Kidney capillary endothelial cell (primary cell): ENCODE results near the gene STK33.

Experiments used
- DNase-seq: peaks from one replicate; pipeline ENCODE4 v3.0.0-alpha.2; 2018; ENCODE audit warnings: low spot score

The STK33 gene

DNA sequence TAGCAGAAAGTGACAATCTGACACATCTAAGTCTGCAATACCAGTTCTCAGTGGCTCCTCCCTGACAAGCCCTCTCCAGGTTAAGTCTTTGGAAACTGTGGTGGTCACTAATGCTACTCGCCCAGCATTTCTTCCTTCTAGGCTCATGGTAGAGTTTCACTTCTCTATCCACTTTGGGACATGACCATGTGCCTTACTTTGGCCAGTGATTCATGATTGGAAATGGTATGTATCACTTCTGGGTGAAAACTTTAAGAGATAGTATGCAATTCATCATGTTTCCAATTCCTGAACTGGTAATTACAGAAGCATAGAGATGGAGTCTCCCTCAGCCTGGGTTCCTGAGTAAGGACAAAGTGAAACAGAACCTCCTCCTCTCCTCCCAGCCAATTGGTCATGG is 178.8 kb downstream of the STK33 start:
- no peak for DNase-seq

DNA sequence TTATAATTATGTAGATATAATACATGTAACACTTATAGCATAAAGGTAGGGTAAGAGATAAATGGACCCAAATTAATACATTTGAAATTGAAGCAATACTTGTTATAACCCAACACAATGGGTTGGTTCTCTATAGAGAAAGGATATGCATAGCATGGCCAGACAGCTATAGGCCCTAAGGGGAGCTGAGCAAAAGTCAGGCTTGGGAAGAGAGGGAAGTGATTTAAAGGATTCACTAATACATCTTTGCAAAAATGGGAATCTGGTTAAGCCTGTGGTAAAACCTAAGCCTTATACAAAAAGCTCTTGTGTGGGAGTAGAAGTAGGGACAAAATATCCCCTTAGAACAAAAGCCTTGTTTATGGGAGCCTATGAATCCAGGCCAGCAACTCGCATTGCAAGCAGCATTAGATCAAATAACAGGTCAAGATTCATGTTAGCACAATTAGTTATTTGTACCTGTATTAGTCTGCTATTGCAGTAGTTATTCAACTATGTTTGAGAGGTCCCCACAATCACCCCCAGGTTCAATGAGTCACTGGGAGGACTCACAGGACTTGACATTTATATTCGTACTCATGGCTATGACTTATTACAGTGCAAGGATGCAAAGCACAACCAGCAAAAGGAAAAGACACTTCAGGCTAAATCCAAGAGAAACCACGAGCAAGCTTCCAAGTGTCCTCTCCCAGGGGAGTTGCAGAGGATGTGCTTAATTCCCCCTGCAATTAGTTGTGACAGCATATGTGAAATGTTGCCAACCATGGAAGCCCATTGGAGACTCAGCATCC is 185.7 kb downstream of the STK33 start:
- no peak for DNase-seq

DNA sequence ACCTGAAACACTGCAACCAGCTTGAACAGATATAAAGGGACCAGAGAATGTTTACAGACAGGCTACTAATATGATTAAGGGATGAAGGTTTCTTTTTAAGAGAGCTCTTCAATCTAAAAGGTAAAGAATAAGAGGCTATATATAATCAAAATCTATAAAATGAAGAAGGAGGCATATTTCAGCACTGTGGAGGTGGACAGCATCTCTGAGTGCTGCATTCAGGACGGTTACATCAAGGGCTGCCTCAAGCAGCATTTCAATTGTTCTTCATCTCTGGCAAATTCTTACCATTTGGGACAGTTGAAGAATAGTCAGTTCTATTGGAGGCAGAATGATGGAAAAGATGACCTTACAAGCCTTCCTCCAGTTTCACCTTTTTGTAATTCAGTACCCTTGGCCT is 190.7 kb downstream of the STK33 start:
- DNase-seq: no peak

DNA sequence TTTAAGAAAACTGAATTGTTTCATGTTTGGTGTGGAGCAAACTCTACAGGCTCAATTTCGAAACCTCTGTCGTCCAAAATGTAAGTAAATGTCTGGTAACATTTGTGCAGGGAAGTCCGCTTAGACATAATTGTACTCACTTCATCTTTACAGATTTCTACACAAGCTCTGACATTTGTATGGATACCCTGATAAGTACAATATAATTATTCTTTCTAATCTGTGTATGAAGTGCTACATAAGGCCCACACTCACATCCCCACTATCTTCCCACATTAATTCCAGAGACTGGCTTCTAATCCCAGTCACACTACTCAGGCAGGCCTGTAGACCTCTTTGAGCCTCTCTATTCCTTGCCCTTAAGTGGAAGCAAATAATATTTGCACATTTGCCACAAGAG is 201.1 kb downstream of the STK33 start:
- no peak for DNase-seq

DNA sequence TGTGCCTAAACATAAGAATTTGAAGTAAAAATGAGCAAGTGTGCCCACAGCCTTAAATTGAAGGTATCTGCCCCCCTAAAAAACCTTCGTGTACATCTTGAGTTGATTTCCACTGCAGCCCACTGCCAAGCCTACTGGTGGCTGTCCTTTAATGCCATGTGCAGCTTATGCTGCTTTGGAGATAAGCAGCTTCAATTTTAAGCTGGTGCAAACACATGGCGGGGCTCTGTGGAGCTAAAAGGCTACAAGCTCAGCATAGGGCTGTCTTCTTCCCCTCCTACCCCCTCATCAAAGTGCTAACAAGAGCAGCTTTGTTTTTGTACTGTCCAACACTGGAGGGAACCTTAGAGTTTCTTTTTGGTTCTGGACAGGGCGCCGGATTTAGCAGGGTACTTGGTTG is 201.9 kb downstream of the STK33 start:
- no peak for DNase-seq

DNA sequence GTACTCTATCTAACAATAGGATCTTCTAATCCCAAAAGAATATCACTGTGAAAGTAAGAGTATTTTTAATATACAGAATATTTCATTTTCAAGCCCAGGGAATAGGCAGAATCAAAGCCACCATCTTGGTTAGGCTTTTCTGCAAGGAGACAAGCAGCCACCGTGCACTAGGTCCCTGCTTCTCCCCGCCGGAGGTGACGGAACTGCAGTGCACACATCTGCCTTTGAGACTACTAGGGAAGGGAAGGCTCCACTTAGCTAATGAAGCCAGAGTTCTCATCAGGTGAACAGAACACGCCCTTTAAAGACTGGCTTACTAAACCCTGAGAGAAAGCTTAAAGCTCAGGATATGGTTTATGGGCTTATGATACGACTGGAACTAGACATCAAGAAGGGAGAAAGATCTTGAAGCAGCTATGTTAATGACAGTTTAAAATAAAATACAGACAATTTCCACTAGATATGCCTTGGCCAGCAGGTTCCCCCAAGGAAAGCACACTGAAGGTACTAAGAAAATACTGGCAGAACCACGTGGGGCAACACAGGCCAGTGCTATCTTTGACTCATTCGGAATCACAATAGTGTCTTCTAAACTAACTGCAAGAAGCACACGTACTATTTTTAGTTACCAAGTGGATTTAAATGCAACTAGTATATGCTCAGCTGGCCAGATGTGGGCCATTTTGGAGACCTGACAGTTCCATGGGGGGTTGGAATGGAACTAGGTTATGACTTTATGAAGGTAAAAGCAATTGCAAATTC is 203.0 kb downstream of the STK33 start:
- no peak for DNase-seq

DNA sequence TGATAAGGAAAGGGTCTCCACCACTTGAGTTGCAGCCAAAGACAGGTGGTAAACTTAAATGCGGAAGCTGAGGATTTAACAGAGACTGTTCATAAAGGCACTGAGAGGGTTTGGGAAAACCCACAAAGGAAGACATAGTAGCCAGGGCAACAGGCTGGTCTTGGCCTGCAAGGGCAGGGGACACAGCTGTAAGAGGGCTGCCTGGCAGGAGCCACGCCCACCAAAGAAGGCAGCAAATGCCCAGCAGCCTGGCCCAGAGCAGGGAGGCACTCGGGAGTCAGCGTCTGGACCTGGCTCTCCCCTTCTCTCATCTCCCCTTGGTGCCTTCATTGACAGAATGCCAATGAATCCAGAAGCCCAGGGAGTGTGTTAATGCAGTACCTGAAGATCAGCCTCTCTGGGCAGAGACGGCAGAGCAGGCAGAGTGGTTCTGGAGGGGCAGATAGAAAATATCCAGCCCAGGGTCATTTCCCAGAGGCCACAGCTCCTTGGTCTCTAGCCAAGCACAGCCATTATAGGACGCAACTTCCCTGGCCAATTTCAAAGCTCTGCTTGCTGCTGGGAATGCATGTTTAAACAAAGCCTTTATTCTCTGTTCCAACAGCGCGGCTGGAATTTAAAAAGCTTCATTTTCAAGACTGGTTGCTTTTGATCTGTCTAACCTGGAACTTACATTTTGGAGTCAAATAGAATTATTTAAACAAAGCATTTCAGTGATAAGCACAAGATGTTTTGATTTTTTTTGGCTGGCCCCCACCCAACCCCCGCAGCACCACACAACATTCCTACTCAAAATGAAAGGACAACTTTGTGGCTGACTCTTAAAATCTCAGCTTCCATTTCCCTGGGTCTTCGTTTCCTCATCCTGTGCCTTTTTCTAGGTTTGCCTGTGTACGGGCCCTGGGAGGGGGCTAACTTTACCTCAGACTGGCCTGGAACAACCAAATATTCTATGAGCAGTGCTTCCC is 204.7 kb downstream of the STK33 start:
- no peak for DNase-seq

DNA sequence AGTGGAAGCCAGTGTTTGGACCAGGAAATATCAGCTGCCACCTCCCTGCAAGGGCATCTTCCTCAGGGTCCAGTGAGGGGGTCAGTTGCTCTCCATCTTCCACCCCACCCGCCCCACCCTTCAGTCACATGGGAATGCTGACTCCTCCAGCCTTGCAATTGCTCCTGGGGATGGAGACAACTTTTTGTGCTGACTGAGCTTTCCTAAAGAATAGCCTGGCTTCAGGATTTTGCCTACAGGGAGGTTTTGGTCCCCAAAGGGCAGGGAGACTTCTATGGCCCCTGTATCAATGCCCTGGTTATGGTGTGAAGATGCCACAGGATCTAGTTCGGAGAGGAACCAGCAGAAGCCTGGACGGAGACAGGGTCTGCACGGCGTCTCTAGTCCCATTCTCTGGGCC is 206.3 kb downstream of the STK33 start:
- no peak for DNase-seq

DNA sequence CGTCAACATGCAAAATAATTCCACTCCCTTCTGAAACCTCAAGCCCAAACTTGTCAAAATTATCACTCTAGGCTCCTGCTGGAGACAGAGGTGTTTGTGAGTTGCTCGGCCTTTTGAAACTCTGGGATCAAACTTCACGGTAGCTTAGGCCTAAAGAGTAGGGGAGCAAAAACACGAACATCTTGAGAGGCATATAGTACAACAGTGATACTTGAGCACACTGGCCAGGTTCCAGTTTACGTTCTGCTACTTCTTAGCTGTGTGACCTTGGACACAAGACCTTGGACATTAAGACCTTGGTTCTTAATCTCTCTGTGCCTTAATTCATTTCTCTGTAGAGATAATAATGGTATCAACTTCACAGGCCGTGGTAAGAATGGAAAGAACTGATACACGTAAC is 206.9 kb downstream of the STK33 start:
- no peak for DNase-seq

DNA sequence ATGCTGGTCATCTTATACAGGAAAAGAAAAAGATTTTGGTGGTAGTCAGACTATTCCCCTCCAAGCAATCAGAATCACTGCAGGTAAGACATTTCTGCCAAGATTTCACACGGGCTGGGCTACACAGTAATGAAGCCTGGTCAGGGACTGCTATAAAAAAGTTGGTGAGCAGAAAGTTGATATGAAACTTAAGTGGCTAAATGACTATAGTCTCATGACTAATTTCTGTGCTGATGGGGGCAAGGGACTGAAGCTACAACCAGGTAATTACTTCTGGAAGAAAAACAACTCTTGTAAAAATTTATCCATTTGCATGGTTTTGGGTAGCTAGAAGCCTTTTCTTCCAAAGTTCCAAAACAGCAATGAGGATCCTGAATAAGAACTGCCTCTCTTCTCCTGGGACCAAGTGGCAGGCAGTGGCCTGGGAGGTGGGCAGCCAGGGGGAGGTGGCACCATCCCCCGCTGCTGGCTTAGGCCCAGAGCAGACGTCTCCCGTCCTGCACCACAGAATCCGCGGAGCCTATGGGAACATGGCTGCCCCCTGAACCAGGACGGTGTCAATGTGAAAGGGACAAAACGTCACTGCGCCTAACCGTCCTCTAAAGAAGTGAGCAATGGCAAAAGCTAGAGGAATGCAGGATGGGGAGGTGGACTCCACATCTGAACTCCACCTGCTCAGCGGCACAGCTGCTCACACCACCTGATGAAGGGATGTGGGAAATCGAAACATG is 207.7 kb downstream of the STK33 start:
- no peak for DNase-seq

DNA sequence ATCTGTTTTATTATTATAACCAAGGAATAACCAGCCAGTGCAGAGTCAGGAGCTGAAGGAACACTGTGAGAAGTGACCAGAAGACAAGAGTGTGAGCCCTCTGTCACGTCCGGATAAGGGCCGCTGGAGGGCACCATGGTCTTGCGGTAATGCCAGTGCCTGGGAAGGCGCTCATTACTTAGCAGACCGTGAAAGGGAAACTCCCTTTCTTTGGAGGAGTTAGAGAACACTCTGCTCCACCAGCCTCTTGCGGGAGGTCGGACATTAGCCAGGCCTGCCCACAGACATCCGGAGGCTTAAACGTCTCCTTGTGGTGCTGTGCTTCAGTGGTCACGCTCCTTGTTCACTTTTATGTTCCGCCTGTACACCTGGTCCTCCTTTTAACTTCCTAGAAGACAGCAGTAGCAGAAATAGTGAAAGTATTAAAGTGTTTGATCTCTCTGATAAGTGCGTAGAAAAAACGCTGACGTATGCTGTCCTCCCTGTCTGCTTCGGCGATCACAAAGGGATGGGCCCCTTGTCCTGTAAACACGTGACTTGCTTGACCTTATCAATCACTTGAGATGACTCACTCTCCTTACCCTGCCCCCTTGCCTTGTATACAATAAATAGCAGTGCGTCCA is 209.7 kb downstream of the STK33 start:
- no peak for DNase-seq

DNA sequence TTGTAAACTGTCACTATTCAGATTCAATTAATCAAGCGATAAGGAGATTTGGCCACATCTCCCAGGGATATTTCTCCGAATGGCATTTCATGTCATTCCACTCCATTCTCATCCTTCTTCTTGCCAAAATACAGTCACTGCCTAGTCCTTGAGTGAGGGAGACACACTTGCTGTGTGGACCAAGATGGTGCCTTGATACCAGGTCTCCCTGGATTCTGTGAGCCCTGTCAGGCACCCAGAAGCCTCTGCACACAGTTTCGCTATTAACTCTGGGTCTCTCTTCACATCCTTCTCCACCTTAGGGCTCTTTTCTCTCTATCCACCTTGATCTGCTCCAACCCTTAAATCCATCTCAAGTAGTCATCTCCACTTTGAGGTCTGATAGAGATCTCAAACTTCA is 210.4 kb downstream of the STK33 start:
- no peak for DNase-seq

DNA sequence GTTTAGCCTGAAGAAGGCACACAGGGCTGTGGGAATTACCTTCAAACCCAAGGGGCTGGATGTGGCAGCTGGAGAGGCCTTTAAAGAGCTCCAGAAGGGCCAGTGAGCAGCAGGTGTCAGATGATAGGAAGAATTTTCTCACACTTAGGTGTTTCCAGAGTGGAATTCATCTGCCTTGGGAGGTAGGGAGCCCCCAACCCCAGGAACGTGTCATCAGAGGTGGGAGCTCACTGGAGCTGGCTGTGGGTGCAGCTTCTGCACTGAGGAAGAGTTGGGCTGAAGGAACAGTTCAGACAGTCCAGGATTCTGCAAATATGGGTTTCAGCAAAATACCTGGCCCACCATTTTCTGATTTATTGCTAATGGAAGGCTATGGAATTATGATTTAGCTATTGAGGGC is 210.8 kb downstream of the STK33 start:
- DNase-seq: no peak

DNA sequence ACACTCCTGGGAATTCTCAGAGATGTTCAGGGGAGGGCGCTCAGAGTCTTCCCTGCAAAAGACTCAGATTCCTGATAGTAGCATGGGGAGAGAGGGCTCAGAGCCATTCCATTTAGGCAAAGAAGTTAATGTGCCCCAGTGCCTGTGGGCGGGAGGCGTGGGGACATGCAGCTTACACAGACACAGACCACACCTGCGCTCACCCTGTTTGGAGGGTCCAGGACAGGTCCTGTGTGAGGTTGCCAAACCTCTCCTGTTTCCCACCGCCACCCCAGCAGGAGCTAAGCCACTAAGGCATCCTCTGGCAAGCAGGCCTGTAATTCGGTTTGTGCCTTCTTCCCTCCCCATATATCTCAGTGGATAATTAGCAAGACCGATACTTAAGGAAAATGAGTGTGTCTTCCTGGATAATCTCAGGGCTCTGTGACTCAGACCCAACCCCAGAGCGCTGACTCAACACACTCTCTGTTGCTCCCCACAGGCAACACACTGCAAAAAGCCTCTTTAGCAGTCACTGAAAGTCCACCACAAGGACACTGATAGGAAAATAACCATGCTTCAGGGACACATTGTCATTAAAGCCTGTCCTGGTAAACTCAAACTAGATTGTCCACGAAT is 211.5 kb downstream of the STK33 start:
- DNase-seq: peak; percentile 15

DNA sequence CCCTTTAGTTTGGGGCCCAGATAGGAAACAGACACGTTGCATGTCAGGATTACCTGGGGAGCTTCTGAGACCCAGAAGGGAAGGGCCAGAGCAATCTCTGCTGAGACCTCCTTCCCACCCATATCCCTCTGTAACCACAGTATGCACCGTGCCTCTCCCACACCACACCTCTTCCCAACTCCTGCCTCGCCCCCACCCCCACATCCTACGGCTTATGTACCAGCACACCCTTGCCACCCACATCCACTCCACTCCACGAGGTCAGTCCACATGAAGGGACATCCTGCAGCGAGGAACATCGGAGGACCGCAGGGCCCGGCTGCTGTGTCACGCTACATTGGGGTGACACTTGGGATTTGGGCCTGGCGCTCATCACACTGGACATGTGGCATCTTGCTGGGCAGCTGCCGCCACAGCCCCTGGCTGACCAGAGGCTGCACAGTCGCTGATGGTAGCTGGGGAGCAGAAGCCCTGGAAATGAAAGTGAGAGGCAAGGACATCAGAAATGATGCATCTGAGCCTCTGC is 212.1 kb downstream of the STK33 start:
- DNase-seq: no peak

DNA sequence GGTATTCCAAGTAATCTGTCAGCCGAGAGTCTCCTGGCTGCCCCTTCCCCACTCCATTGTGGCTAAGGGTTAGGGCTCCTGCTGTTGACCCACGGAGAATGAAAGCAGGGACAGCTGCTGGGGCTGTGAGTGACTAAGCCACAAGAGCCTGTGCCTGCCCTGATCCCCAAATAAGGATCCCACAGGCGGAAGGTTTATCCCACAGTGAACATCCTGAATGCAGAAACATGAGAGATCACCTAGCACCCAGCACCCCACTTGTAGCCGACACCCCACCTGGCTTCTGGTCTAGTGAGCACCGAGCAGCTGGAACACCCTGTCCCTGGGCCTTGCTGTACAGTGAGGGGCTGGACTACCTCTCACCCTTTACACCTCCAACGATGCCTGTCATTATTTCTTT is 212.7 kb downstream of the STK33 start:
- DNase-seq: no peak

DNA sequence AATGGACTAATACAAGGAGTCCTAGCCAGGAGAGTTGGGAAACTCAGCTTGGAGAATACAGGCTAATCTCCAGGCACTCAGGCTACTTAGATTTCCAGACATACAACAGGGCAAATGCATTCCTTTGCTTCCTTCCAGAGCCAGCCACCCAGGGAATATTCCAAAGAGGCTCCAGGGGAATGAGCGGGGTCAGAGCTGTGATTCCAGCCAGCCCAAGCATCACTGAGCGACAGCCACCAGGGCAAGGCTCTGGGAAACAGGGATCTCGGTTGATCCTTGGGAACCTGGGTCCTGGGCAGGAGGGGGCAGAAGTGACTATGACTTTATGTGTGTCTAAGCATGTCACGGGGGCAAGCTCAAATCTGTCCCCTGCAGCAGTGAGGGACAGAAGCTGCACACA is 218.1 kb downstream of the STK33 start:
- DNase-seq: no peak

DNA sequence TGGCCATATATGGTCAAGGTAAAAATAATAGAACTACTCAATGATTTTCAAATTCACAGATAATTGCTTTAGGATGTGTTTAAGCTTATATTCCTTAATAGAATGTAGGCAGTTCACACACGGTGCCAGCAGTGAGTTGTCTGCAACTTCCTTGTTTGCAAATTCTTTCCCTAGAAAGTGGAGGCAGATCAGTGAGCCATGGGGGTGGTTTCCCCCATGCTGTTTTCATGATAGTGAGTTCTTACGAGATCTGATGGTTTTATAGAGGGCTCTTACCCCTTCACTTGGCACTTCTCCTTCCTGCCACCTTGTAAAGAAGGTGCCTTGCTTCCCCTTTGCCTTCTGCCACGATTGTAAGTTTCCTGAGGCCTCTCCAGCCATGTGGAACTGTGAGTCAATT is 218.6 kb downstream of the STK33 start:
- DNase-seq: no peak

DNA sequence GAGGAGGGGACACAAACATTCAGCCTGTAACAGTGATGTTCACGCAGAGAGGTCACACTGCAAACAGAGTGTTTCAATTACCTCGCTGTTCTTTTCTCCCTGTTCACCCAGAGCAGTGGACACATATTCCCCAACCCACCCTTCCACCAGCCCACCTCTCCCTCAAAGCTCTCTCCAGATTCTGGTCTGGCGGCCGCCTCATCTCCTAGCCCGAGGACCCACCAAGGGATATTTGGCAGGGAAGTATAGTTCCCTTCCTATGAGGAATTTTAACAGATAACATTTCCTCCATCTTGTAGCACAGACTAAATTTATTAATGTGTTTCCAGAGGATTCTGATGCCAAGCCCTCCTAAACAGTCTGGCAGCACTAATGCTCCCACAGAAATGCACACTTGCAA is 219.3 kb downstream of the STK33 start:
- no peak for DNase-seq

DNA sequence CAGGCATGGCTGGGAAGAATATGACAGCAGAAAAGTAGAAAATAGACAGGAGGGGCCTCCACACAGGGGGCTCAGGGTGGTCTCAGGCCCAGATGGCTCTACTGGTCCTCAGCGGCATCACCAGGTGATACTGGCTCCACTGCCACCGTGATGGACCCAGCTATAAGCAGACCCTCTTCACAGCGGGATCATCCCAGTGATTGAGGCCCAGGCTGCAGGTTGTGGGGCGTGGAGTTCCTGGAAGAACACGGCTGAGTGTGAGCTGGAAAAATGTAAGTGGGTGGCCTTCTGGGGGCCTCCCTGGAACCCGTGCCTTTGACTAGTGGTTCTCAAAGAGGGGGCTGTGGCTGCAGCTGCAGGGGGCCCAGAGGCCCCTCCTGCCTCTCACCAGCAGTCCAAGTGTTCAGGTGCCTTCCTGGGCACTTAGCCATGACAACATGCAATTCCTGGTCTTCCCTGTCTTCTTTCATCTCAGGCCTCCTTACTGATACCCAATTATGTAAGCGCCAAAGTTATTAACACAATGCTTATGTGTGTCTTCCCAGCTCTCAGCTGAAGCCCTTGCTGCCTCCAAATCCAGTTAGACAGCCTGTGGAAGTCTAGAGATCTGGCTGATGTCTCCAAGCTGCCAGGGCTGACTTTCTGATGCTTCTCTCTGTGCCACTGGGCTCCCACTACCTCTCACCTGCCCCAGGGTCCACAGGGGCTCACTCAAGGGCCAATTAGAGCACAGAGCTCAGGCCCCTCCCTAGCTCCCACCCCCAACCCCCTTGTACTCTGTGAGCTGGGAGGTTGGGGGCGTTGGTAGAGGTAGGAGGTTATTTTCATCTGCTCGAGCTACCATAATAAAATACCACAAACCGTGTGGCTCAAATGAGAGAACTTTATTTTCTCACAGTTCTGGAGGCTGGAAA is 220.3 kb downstream of the STK33 start:
- DNase-seq: no peak
